ES-I3 (cell line): ENCODE data around the gene ATP5MC2.

Experiments used
- H3K36me3 ChIP-seq: 2 replicates; pipeline ENCODE4 v1.6.1; 2013; ENCODE audit warnings: mild to moderate bottlenecking, low read length, control low read depth, moderate library complexity; ENCODE audit not compliant: insufficient read depth
- H3K4me1 ChIP-seq: 2 replicates; pipeline ENCODE4 v1.6.1; 2013; ENCODE audit warnings: mild to moderate bottlenecking, control low read depth, low read length; ENCODE audit not compliant: insufficient read depth
- H3K9ac ChIP-seq: 2 replicates; pipeline ENCODE4 v1.6.1; 2013; ENCODE audit warnings: low read depth, mild to moderate bottlenecking, low read length, moderate library complexity
- H3K9me3 ChIP-seq: 2 replicates; pipeline ENCODE4 v1.6.1; 2013; ENCODE audit warnings: mild to moderate bottlenecking, low read length, moderate library complexity; ENCODE audit not compliant: control insufficient read depth, insufficient read depth

Gene ATP5MC2

DNA sequence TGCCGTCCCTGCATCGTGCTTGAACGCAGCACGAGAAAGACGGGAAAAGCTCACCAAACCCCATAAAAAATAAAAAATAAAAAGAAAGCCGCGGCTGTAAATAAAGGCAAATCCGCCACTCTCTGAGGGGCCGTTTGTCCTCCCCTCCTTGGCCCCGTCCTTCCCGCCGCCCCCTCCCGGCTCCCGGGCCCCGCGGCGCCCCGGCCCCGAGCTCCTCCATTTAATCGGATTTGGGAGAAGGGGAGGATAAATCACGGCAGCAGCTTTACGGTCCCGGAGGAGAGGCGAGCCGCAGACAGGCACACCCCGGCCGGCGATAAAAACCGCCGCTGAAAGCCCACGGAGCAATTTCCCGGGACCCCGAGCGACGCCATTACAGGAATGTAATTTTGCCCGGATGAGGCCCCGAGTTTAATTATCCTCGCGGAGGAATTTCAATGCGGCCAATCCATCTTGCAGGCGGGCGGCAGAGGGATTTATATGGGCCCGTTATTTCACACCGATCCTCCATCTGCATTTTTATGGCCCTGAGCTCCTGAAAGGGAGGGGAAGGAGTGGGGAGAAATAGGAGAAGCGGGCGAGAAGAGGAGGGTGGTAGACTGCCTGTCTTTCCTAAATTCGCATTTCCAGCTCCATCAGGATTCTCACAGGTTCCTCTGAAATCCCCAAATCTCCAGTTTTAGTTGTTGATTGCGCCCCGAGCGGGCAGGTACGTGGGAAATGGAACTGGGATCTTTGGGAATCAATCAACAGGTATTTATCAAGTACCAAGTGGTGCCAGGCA, 1.3 kb upstream of the ATP5MC2 start:
- H3K9ac ChIP-seq = peak overlapping the region; percentile 66
- no peaks in the 10 kb centered on the region for H3K9me3 ChIP-seq
- peaks cover 20% of the 10 kb centered on the region; the same call in 1 of the 2 replicates for H3K36me3 ChIP-seq
- peaks cover 11% of the 10 kb centered on the region for H3K4me1 ChIP-seq

GRCh38 chr12:53676656-53677015, 753 bp upstream of the ATP5MC2 start:
- Histone ChIP-seq H3K9me3 (no peaks in the 10 kb centered on the region), H3K4me1 (peaks cover 11% of the 10 kb centered on the region), H3K36me3 (peaks cover 22% of the 10 kb centered on the region), H3K9ac (peak overlapping the region; percentile 66)

- H3K4me1 ChIP-seq = peaks cover 11% of the 10 kb centered on the region
- H3K9me3 ChIP-seq = no peaks in the 10 kb centered on the region
- H3K36me3 ChIP-seq = peaks cover 28% of the 10 kb centered on the region
- peak overlapping the region; percentile 78 for H3K9ac ChIP-seq
Observed at GRCh38 chr12:53674977-53675700, 744 bp downstream of the ATP5MC2 start.

DNA sequence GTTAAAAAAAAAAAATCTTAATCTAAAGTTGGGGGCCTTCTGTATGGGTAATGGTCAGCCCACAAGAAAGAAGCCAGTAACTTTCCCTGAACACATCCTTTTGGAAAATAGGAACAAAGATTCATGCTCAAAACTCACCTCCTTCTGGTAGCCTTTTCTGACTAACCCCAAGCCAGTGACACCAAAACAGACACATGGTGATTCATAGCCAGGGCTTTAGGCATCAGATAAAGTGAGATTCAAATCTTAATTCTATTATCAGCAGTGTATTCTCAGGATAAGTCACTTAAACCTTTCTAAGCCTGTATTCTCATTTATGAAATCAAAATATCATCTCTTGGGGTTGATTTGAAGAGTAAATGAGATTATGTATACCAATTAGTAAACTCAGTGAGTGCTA, 4.9 kb downstream of the ATP5MC2 start:
- Histone ChIP-seq H3K4me1 (0 out of 2 replicates have a peak, but pooled peaks cover 5% of the 10 kb centered on the region), H3K36me3 (peaks cover 47% of the 10 kb centered on the region), H3K9me3 (no peaks in the 10 kb centered on the region), H3K9ac (no peak overlapping the region)

DNA sequence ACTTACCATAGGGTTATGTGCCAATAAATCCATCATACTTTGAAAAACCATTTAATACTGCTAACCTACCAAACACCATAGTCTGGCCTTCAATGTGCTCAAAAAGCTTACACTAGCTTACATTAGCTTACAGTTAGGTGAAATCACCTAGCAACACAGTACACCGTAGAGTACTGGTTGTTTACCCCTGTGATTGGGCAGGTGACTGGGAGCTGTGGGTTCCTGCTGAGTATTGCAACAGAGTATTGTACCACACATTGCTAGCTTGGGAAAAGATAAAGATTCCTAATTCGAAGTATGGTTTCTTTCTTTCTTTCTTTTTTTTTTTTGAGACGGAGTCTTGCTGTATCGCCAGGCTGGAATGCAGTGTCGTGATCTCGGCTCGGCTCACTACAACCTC, 5.6 kb downstream of the ATP5MC2 start:
- Histone ChIP-seq H3K4me1 (0 out of 2 replicates have a peak, but pooled peaks cover 5% of the 10 kb centered on the region), H3K9me3 (no peaks in the 10 kb centered on the region), H3K36me3 (peaks cover 52% of the 10 kb centered on the region), H3K9ac (no peak overlapping the region)

- Histone ChIP-seq H3K9ac (no peak overlapping the region), H3K4me1 (no peaks in the 10 kb centered on the region), H3K36me3 (peaks cover 41% of the 10 kb centered on the region), H3K9me3 (no peaks in the 10 kb centered on the region)
Observed at GRCh38 chr12:53667080-53667479, 8.8 kb downstream of the ATP5MC2 start.

DNA sequence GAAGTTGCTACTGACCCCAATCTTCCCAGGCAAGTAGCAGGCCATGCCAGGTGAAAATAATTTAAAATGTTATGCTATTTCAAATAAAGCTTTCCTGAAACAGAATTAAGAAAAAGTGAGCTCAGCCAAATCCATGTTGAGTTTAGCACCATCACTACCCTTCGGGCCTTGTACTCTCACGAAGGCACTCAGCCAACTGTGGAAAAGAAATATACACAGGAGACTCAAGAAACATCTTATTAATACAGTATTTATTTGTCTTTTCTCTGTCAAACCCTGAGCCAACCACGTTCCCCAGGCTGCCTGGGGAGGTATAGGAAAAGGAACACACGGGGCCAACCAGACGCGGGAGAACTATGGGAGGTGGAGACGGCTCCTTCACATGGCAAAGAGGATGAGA, 10.9 kb downstream of the ATP5MC2 start:
- Histone ChIP-seq H3K9ac (no peak overlapping the region), H3K4me1 (no peaks in the 10 kb centered on the region), H3K9me3 (no peaks in the 10 kb centered on the region), H3K36me3 (peaks cover 31% of the 10 kb centered on the region)

DNA sequence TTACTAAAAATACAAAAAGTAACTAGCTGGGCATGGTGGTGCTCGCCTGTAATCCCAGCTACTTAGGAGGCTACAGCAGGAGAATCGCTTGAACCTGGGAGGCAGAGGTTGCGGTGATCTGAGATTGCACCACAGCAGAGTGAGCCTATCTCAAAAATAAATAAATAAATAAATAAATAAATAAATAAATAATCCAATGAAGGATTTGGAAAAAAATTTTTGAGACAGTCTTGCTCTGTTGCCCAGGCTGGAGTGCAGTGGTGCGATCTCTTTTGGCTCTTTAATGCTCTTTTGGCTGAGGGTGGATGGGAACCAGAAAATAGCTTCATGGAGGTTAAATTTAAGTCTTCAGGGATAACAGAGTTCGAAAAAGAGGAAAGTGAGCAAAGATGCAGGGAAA, 11.7 kb downstream of the ATP5MC2 start:
- Histone ChIP-seq H3K9me3 (no peaks in the 10 kb centered on the region), H3K4me1 (0 out of 2 replicates have a peak, but pooled peaks cover 6% of the 10 kb centered on the region), H3K9ac (no peak overlapping the region), H3K36me3 (peaks cover 24% of the 10 kb centered on the region)

- Histone ChIP-seq H3K36me3 (peaks cover 7% of the 10 kb centered on the region), H3K9ac (no peak overlapping the region), H3K9me3 (no peaks in the 10 kb centered on the region), H3K4me1 (peaks cover 12% of the 10 kb centered on the region; the same call in 1 of the 2 replicates)
Observed at GRCh38 chr12:53660041-53660440, 15.8 kb downstream of the ATP5MC2 start.

DNA sequence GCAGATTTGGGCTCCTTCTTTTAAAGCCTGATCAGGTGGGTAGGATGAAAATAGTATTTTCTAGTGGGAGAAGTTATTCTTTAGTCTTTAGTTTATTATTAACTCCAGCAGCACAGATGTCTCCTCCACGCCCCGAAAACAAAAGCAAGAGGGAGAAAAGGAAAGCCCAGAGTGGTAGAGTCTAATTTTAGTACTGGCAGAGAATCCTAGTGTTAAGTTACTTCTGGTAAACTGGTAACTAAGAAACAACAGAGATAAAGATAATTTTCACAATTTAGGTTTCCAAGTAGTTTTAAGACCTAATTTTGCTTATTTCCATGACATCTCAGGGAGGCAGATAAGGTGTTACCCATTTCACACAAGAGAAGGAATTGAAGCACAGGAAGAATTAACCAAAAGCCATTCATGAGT, 16.3 kb downstream of the ATP5MC2 start:
- H3K9me3 ChIP-seq = no peaks in the 10 kb centered on the region
- peaks cover 12% of the 10 kb centered on the region; the same call in 1 of the 2 replicates for H3K4me1 ChIP-seq
- H3K9ac ChIP-seq = no peak overlapping the region

GRCh38 chr12:53659011-53659551, 16.8 kb downstream of the ATP5MC2 start:
- no peaks in the 10 kb centered on the region; the same call in 1 of the 2 replicates for H3K36me3 ChIP-seq
- no peaks in the 10 kb centered on the region for H3K9me3 ChIP-seq
- H3K4me1 ChIP-seq = peaks cover 12% of the 10 kb centered on the region; the same call in 1 of the 2 replicates
- H3K9ac ChIP-seq = no peak overlapping the region

More for the DNA sequence above, 16.3 kb downstream of the ATP5MC2 start:
- H3K36me3 ChIP-seq = peaks cover 3% of the 10 kb centered on the region; the same call in 1 of the 2 replicates

- Histone ChIP-seq H3K36me3 (no peaks in the 10 kb centered on the region; the same call in 1 of the 2 replicates), H3K9me3 (no peaks in the 10 kb centered on the region), H3K4me1 (peaks cover 12% of the 10 kb centered on the region; the same call in 1 of the 2 replicates), H3K9ac (no peak overlapping the region)
Observed at GRCh38 chr12:53657041-53657440, 18.8 kb downstream of the ATP5MC2 start.

- Histone ChIP-seq H3K36me3 (no peaks in the 10 kb centered on the region; the same call in 1 of the 2 replicates), H3K4me1 (no peaks in the 10 kb centered on the region), H3K9ac (no peak overlapping the region), H3K9me3 (no peaks in the 10 kb centered on the region)
Observed at GRCh38 chr12:53653595-53653994, 22.3 kb downstream of the ATP5MC2 start.

GRCh38 chr12:53652366-53652765, 23.5 kb downstream of the ATP5MC2 start:
- Histone ChIP-seq H3K4me1 (no peaks in the 10 kb centered on the region), H3K36me3 (no peaks in the 10 kb centered on the region; the same call in 1 of the 2 replicates), H3K9me3 (no peaks in the 10 kb centered on the region), H3K9ac (no peak overlapping the region)
